GM12874 (cell line): ENCODE measurements around the gene NME3.

Experiments used
- CTCF ChIP-seq: IDR thresholded peaks from 2 replicates; pipeline ENCODE4 v1.5.1; 2011; ENCODE audit warnings: low read depth, mild to moderate bottlenecking, control low read depth, low read length, moderate library complexity; ENCODE audit not compliant: insufficient read depth

NME3 gene

GRCh38 chr16:1763521-1764511, 7.5 kb downstream of the NME3 start:
- TF ChIP-seq CTCF: no peak

- TF ChIP-seq CTCF: no peak
Observed at GRCh38 chr16:1762879-1763520, 8.3 kb downstream of the NME3 start.

GRCh38 chr16:1762196-1762878, 9.0 kb downstream of the NME3 start:
- no peak for TF ChIP-seq CTCF

GRCh38 chr16:1761751-1762150, 9.6 kb downstream of the NME3 start:
- TF ChIP-seq CTCF: no peak

- TF ChIP-seq CTCF: no peak
Observed at GRCh38 chr16:1760911-1761310, 10.4 kb downstream of the NME3 start.

GRCh38 chr16:1759511-1759910, 11.8 kb downstream of the NME3 start:
- TF ChIP-seq CTCF: no peak

- no peak for TF ChIP-seq CTCF
Observed at GRCh38 chr16:1758923-1759322, 12.4 kb downstream of the NME3 start.
